IPS-20b (cell line): ENCODE results near the gene MED13L.
A peak's percentile ranks its signal among the peaks of the same experiment; 100 is the strongest.

Experiments used
- H3K27ac ChIP-seq: one replicate; pipeline ENCODE4 v1.5.1; 2013; ENCODE audit warnings: low read length
- H3K27me3 ChIP-seq: 2 replicates; pipeline ENCODE4 v1.6.1; 2013; ENCODE audit warnings: mild to moderate bottlenecking, low read length, inconsistent platforms; ENCODE audit not compliant: insufficient read depth
- H3K36me3 ChIP-seq: 2 replicates; pipeline ENCODE4 v1.6.1; 2013; ENCODE audit warnings: low read depth, mild to moderate bottlenecking, inconsistent platforms, low read length, moderate library complexity; ENCODE audit not compliant: insufficient read depth
- H3K4me1 ChIP-seq: 2 replicates; pipeline ENCODE4 v1.6.1; 2013; ENCODE audit warnings: mild to moderate bottlenecking, control low read depth, inconsistent platforms, low read length, moderate library complexity; ENCODE audit not compliant: insufficient read depth
- H3K4me3 ChIP-seq: 2 replicates; pipeline ENCODE4 v1.5.1; 2013; ENCODE audit warnings: mild to moderate bottlenecking, low read length, inconsistent platforms
- H3K9ac ChIP-seq: 2 replicates; pipeline ENCODE4 v1.6.1; 2013; ENCODE audit warnings: low read depth, mild to moderate bottlenecking, inconsistent platforms, low read length, moderate library complexity
- H3K9me3 ChIP-seq: 2 replicates; pipeline ENCODE4 v1.6.1; 2013; ENCODE audit warnings: mild to moderate bottlenecking, low read depth, low read length, inconsistent platforms; ENCODE audit not compliant: insufficient read depth

Gene MED13L

DNA sequence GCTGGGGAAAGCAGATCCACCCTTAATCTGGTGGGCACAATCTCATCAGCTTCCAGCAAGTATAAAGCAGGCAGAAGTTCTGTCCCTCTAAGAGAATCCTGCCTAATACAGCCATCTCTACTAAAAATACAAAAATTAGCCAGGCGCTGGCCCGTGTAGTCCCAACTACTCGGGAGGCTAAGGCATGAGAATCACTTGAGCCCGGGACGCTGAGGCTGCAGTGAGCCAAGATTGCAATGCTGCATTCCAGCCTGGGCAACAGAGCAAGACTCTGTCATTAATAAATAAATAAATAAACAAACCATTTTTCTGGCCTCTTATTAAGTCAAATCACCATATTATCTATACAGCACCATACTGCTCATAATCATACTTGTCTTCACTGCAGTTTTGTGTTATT, 111.2 kb downstream of the MED13L start:
- Histone ChIP-seq H3K4me3 (no peak overlapping the region), H3K36me3 (no peaks in the 10 kb centered on the region), H3K9ac (no peak overlapping the region), H3K4me1 (peaks cover 17% of the 10 kb centered on the region; the same call in 1 of the 2 replicates), H3K9me3 (no peaks in the 10 kb centered on the region), H3K27me3 (no peaks in the 10 kb centered on the region), H3K27ac (no peak overlapping the region)

DNA sequence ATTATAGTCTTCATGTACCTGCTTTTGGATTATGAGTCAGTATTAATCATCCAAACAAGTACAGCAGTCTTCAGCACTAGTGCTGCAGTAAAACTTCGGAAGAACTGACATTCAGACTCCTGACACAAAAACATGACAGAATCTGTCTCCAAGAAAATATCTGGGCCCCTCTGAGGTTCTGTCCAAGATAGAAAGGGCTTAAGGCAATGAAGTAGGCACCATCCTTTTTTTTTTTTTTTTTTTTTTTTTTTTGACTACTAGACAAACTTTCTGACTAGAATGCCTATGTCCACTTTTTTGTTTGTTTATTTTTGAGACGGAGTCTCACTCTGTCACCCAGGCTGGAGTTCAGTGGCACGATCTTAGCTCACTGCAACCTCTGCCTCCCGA, 112.5 kb downstream of the MED13L start:
- Histone ChIP-seq H3K9ac (no peak overlapping the region), H3K9me3 (no peaks in the 10 kb centered on the region), H3K27ac (no peak overlapping the region)

DNA sequence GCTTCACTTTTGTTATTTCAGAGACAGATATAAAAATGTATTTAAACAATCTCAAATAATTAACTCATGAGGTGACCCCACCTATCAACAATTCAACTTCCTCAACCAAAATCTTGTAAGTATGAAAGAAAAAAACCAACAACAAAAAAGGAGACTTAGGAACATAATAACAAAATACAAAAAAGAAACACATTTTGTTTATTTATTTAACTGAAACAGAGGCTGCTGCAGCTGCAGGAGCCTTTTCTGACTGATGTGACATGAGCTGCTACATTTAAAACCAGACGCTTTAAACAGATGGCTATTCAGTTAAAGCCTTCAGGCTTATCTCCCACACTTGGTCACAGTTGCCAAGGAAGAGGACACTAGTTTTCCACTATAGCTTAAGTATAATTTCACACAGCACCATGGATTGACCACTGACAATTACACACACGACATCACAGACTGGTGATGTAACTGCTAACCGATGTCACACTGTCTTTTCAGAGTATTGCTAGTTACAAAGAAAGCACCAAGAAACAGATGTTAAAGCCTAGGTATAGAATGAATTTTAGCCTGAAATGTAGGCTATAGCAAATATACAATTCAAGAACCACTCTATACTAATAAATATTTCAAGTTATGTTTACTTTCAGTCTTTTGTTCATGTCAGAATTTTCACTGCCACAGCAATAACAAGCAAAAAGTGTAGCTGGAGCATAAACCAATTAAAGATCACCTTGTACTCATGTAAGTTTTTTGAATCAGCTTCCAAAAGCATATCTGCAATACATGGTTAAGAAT, 113.0 kb downstream of the MED13L start:
- H3K36me3 ChIP-seq: no peaks in the 10 kb centered on the region

More for the DNA sequence above, 112.5 kb downstream of the MED13L start:
- H3K36me3 ChIP-seq: no peaks in the 10 kb centered on the region
- no peak overlapping the region for H3K4me3 ChIP-seq
- H3K4me1 ChIP-seq: peaks cover 25% of the 10 kb centered on the region; the same call in 1 of the 2 replicates
- no peaks in the 10 kb centered on the region for H3K27me3 ChIP-seq

DNA sequence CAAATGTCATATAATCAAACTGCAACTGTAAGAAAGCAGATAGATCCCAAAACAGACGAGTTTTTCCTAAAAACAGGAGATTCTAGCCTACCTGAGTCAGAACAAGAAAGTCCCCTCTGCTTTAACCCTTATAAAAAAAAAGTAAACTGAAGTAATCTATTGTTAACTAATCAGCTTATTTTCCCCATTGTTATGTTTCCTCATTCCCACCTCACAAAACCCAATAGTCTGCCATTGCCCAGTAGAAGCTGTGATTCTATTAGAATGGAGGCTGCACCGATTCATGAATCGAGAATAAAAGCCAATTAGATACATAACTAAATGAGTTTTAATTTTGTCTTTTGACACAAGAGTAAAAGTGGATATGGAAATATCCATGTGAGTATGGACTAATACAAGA, 115.4 kb downstream of the MED13L start:
- Histone ChIP-seq H3K27ac (peak overlapping the region; percentile 66), H3K27me3 (no peaks in the 10 kb centered on the region), H3K9me3 (no peaks in the 10 kb centered on the region), H3K4me1 (peaks cover 41% of the 10 kb centered on the region), H3K9ac (no peak overlapping the region; the same call in 1 of the 2 replicates), H3K36me3 (no peaks in the 10 kb centered on the region), H3K4me3 (peak overlapping the region; percentile 5; the same call in 1 of the 2 replicates)

More for the DNA sequence above, 113.0 kb downstream of the MED13L start:
- Histone ChIP-seq H3K4me3 (no peak overlapping the region), H3K27ac (no peak overlapping the region), H3K9ac (no peak overlapping the region), H3K27me3 (no peaks in the 10 kb centered on the region), H3K4me1 (peaks cover 27% of the 10 kb centered on the region; the same call in 1 of the 2 replicates), H3K9me3 (no peaks in the 10 kb centered on the region)

DNA sequence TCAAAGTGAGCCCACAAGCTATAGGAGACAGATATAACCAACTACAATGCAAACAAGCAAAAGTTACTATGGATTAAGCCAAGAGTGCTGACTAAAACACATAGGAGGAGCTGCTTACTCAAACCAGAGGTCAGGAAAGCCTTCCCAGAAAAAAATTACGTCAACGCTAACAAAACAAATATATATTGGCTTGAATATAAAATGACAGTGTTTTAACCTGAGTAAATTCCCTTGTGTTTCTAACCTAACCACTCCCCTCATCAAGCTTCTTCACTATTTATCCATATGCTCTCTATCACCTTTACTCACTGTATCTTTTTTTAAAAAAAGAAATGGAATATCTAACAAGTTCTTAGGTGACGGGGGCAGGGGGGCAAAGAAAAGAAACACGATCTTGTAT, 115.9 kb downstream of the MED13L start:
- no peaks in the 10 kb centered on the region for H3K27me3 ChIP-seq
- H3K4me1 ChIP-seq: peaks cover 41% of the 10 kb centered on the region
- H3K9me3 ChIP-seq: no peaks in the 10 kb centered on the region
- peak overlapping the region; percentile 5; the same call in 1 of the 2 replicates for H3K4me3 ChIP-seq
- no peak overlapping the region; the same call in 1 of the 2 replicates for H3K9ac ChIP-seq
- no peaks in the 10 kb centered on the region for H3K36me3 ChIP-seq
- H3K27ac ChIP-seq: peak overlapping the region; percentile 66

DNA sequence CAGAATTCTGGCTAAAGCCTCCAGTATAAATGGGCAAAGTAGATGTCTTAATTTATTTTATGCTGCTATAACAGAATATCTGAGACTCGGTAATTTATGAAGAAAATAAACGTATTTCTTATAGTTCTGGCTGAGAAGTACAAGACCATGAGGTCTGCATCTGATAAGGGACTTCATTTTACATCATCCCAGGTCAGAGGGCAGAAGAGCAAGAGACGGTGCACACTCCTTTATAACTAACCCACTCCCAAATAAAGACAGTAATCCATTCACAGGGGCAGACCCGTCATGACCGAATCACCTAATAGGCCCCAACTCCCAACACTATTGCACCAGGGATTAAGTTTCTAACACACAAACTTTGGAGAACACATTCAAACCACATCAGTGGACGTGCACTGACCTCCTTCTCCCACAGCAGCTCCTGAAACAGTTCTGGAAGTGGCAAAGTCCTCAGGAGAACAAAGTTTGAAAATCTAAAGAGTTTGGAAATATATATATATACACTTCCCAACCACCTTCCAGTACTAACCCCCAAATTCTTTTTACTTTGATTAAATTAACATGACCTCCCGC, 116.5 kb downstream of the MED13L start:
- Histone ChIP-seq H3K9me3 (no peaks in the 10 kb centered on the region), H3K27me3 (no peaks in the 10 kb centered on the region), H3K4me3 (no peak overlapping the region), H3K9ac (no peak overlapping the region; the same call in 1 of the 2 replicates), H3K4me1 (peaks cover 44% of the 10 kb centered on the region), H3K36me3 (no peaks in the 10 kb centered on the region), H3K27ac (no peak overlapping the region)

DNA sequence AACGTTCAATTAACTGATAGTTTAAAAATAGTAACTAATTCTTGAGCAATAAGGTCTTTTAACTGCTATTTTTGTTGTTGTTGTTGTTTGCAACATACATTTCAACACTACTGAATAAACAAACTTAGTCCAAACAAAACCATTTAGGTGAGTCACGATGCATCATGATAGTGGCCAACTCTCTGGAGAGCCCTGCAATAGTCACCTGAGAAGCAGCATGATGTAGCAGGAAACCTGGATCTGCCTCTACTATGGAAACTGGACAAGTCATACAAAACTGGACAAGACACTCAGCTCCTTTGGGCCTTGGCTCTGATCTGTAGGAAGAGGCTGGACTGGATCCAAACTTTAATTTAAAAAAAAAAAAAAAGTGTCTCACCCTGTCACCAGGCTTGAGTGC, 117.3 kb downstream of the MED13L start:
- H3K9ac ChIP-seq: no peak overlapping the region
- H3K4me1 ChIP-seq: peaks cover 47% of the 10 kb centered on the region
- H3K9me3 ChIP-seq: no peaks in the 10 kb centered on the region
- no peak overlapping the region for H3K4me3 ChIP-seq
- H3K27me3 ChIP-seq: no peaks in the 10 kb centered on the region
- H3K36me3 ChIP-seq: no peaks in the 10 kb centered on the region
- H3K27ac ChIP-seq: no peak overlapping the region

DNA sequence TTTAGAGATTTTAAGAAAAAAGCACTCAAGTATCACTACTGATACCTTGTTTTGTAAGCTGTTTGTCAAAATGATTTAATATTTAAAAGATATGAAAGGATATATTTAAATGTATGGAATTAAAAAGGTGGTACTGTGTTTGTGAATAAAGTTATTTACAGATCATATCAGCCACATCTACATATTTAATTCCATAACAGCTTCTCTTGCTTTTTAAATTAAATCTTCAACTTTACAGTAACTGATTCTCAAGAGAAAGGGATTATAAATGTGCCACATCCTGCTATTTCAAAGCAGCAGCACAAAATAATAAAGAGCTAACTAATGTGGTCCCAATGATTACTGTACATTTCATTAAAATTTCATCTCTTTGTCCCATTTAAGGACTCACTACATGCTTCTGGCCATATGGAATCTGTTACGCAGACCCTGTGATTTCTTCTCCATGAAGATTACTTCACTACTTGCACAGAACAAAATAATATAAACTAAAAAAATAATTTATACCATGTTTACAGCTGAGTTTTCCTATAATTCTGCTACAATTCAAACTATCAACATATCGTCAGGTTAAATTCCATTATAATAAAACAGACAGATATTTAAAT, 117.8 kb downstream of the MED13L start:
- Histone ChIP-seq H3K27me3 (no peaks in the 10 kb centered on the region), H3K36me3 (no peaks in the 10 kb centered on the region), H3K27ac (no peak overlapping the region), H3K9me3 (no peaks in the 10 kb centered on the region), H3K9ac (no peak overlapping the region), H3K4me3 (no peak overlapping the region), H3K4me1 (peaks cover 48% of the 10 kb centered on the region)

DNA sequence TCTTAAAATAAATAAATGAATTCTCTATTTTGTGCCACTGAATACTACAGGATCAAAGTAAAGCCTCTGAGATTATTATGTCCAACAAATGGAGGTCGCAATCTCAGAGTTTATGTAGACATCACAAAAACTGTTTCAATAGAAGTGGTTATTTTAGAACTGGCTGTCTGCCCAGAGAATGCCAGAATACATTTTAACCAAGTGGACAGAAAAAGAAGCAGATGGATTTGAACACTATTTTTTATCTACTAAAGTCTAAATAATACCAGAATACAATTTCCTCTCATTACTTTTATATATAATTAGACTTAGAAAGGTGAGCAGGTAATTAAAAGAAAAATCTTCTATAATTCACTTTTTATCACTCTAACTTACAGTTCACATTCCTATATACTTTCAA, 118.3 kb downstream of the MED13L start:
- no peak overlapping the region for H3K9ac ChIP-seq
- H3K9me3 ChIP-seq: no peaks in the 10 kb centered on the region
- peaks cover 52% of the 10 kb centered on the region for H3K4me1 ChIP-seq
- no peaks in the 10 kb centered on the region for H3K27me3 ChIP-seq
- H3K27ac ChIP-seq: no peak overlapping the region
- H3K36me3 ChIP-seq: no peaks in the 10 kb centered on the region
- H3K4me3 ChIP-seq: no peak overlapping the region

DNA sequence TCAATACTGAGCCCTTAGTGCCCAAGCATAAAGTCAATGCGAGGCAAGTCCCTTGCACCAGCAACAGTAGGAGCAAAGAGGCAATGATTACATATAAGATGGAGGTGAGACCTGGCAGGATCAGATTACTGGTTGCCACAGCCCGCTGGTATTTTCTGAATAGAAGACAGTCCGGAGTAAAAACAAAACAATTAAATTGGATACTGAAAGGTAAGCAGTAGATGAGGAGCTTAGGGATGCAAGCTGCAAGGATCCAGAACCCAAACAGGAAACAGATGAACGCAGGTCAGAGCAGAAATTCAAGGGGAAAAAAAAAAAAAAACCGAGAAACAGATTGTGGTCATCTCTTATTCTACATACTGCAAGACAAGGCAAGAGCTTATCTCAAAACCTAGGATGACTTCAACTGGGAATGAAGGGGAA, 119.6 kb downstream of the MED13L start:
- no peak overlapping the region for H3K27ac ChIP-seq
- H3K4me1 ChIP-seq: peaks cover 63% of the 10 kb centered on the region
- peak overlapping the region; percentile 28 for H3K4me3 ChIP-seq
- no peaks in the 10 kb centered on the region for H3K9me3 ChIP-seq
- H3K9ac ChIP-seq: no peak overlapping the region; the same call in 1 of the 2 replicates
- H3K27me3 ChIP-seq: no peaks in the 10 kb centered on the region
- no peaks in the 10 kb centered on the region for H3K36me3 ChIP-seq

DNA sequence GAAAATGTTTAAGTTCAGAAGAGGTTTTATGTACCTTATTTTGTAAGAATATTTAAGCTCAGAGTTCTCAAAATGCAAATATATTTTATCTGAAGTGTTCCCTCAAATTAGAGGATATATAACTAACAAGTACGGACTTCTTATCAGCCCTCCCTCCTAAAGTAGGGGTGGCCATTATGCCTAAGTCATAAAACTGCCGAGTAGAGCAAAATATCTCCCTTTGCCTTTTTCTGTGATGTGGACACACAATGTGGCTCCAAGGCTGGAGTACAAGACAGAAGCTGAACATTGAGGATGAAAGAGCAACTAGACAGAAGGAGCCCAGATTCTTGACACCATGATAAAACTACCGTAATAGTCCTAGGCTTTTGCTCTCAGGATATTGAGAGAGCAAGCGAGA, 120.9 kb downstream of the MED13L start:
- Histone ChIP-seq H3K9ac (no peak overlapping the region), H3K4me1 (peaks cover 56% of the 10 kb centered on the region), H3K4me3 (no peak overlapping the region), H3K27ac (no peak overlapping the region), H3K36me3 (no peaks in the 10 kb centered on the region), H3K27me3 (no peaks in the 10 kb centered on the region), H3K9me3 (no peaks in the 10 kb centered on the region)

DNA sequence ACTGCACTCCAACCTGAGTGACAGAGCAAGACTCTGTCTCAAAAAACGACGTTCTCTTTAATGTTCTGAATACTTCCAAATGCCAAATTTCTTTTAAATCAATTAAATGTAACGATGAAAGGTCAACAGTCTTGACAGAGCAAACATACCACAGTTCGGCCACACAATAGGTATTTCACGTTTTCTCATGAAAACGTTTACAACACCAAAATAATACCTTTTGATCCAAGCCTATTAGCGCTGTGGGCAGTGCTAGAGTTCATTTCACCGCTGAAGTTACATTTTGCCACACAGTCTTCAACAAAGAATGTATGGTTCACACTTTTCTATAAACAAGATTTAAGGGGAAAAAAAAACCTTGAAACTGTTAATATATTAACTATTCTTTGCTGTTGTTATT, 122.1 kb downstream of the MED13L start:
- H3K27ac ChIP-seq: no peak overlapping the region
- H3K36me3 ChIP-seq: no peaks in the 10 kb centered on the region
- no peak overlapping the region for H3K4me3 ChIP-seq
- peaks cover 53% of the 10 kb centered on the region for H3K4me1 ChIP-seq
- no peaks in the 10 kb centered on the region for H3K27me3 ChIP-seq
- no peaks in the 10 kb centered on the region for H3K9me3 ChIP-seq
- H3K9ac ChIP-seq: no peak overlapping the region
